Measurements from ENCODE around the gene CELA3B. TPM values are rescaled to one million over a fixed set of nuclear protein-coding genes. Genes with fewer than 3 reads are reported as not detected.
"Not testable (repeated sequence)": the region's sequence is repeated elsewhere in the genome, so short reads cannot be mapped to it uniquely, and the experiment has no call there.

CELA3B gene
- polyA plus RNA-seq, 5 donors, result 0.47 to 0.48 TPM; not detected in 3

GRCh38 chr1:22007262-22007661 is 30.4 kb downstream of the CELA3B start:
- not testable (repeated sequence) for DNase-seq

GRCh38 chr1:22009566-22009965 is 32.7 kb downstream of the CELA3B start:
- not testable (repeated sequence) for DNase-seq

- DNase-seq, result not testable (repeated sequence)
These were observed 35.9 kb downstream of the CELA3B start for GRCh38 chr1:22012752-22013151.

- not testable (repeated sequence) for DNase-seq
These were observed 37.9 kb downstream of the CELA3B start for GRCh38 chr1:22014575-22015206.

- DNase-seq, result no peak
These were observed 42.0 kb downstream of the CELA3B start for GRCh38 chr1:22018583-22019559.

GRCh38 chr1:22021061-22021460 is 44.2 kb downstream of the CELA3B start:
- no peak for DNase-seq

GRCh38 chr1:22024485-22025367 is 47.9 kb downstream of the CELA3B start:
- peak; percentile 74 to 75 for DNase-seq

- peak; percentile 82 to 87 for DNase-seq
These were observed 48.7 kb downstream of the CELA3B start for GRCh38 chr1:22025368-22026155.

- DNase-seq, result no peak
These were observed 50.1 kb downstream of the CELA3B start for GRCh38 chr1:22026924-22027289.

GRCh38 chr1:22030057-22030456 is 53.2 kb downstream of the CELA3B start:
- no peak for DNase-seq

- DNase-seq, result no peak
These were observed 53.7 kb downstream of the CELA3B start for GRCh38 chr1:22030473-22030872.

- no peak for DNase-seq
These were observed 54.6 kb downstream of the CELA3B start for GRCh38 chr1:22031214-22031962.

GRCh38 chr1:22034834-22035233 is 58.0 kb downstream of the CELA3B start:
- not testable (repeated sequence) for DNase-seq

GRCh38 chr1:22037520-22037919 is 60.7 kb downstream of the CELA3B start:
- DNase-seq, result no peak

GRCh38 chr1:22038036-22038435 is 61.2 kb downstream of the CELA3B start:
- DNase-seq, result no peak

Other genes starting within 250 kb of the CELA3B start
- gene USP48, start 193.9 kb upstream of the CELA3B start, polyA plus RNA-seq (ENCODE audit: insufficient read depth in 1 of 5, insufficient read length in 5 of 5, low replicate concordance in 1 of 5), result 10 to 100 TPM; 58.1 to 94.4 (median 83.9) TPM
- gene LDLRAD2, start 164.8 kb upstream of the CELA3B start, polyA plus RNA-seq (ENCODE audit: insufficient read depth in 1 of 5, insufficient read length in 5 of 5, low replicate concordance in 1 of 5), result 1 to 10 TPM; 3.6 to 6.6 (median 4.2) TPM
- gene HSPG2, start 39.7 kb upstream of the CELA3B start, polyA plus RNA-seq (ENCODE audit: insufficient read depth in 1 of 5, insufficient read length in 5 of 5, low replicate concordance in 1 of 5), result 100 to 1,000 TPM; 109 to 232 (median 147) TPM
- gene CELA3A, start 24.6 kb downstream of the CELA3B start, polyA plus RNA-seq (ENCODE audit: insufficient read depth in 1 of 5, insufficient read length in 5 of 5, low replicate concordance in 1 of 5), result not detected
- gene CDC42, start 75.7 kb downstream of the CELA3B start, polyA plus RNA-seq (ENCODE audit: insufficient read depth in 1 of 5, insufficient read length in 5 of 5, low replicate concordance in 1 of 5), result 100 to 1,000 TPM; 323 to 425 (median 352) TPM
- gene WNT4, start 166.1 kb downstream of the CELA3B start, polyA plus RNA-seq (ENCODE audit: insufficient read depth in 1 of 5, insufficient read length in 5 of 5, low replicate concordance in 1 of 5), result 1 to 10 TPM; 2.1 to 4.5 (median 3.0) TPM

Measured in right lung (tissue), 5 donors.